ENCODE results near the gene MXD4.
A peak's percentile ranks its signal among the peaks of the same experiment; 100 is the strongest.
"Not testable (repeated sequence)": the region's sequence is repeated elsewhere in the genome, so short reads cannot be mapped to it uniquely, and the experiment has no call there.

The MXD4 gene

GRCh38 chr4:2291705-2292645 lies 30.1 kb upstream of the MXD4 start:
- DNase-seq: no peak

GRCh38 chr4:2290974-2291704 lies 29.2 kb upstream of the MXD4 start:
- peak; percentile 25 for DNase-seq

GRCh38 chr4:2290488-2290887 lies 28.6 kb upstream of the MXD4 start:
- DNase-seq: no peak

- no peak for DNase-seq
These were observed 28.0 kb upstream of the MXD4 start for GRCh38 chr4:2289955-2290333.

- no peak for DNase-seq
These were observed 27.5 kb upstream of the MXD4 start for GRCh38 chr4:2289311-2289954.

- DNase-seq: no peak
These were observed 26.2 kb upstream of the MXD4 start for GRCh38 chr4:2288051-2288541.

GRCh38 chr4:2287594-2287915 lies 25.6 kb upstream of the MXD4 start:
- no peak for DNase-seq

- DNase-seq: no peak
These were observed 25.1 kb upstream of the MXD4 start for GRCh38 chr4:2286904-2287593.

GRCh38 chr4:2285613-2286381 lies 23.9 kb upstream of the MXD4 start:
- no peak for DNase-seq

- DNase-seq: no peak
These were observed 23.2 kb upstream of the MXD4 start for GRCh38 chr4:2284934-2285612.

- DNase-seq: no peak
These were observed 22.4 kb upstream of the MXD4 start for GRCh38 chr4:2284161-2284933.

GRCh38 chr4:2283199-2283711 lies 21.3 kb upstream of the MXD4 start:
- no peak for DNase-seq

- DNase-seq: peak; percentile 39
These were observed 19.9 kb upstream of the MXD4 start for GRCh38 chr4:2281575-2282343.

- DNase-seq: no peak
These were observed 18.8 kb upstream of the MXD4 start for GRCh38 chr4:2280531-2281300.

- no peak for DNase-seq
These were observed 16.0 kb upstream of the MXD4 start for GRCh38 chr4:2277956-2278355.

GRCh38 chr4:2276581-2277325 lies 14.8 kb upstream of the MXD4 start:
- DNase-seq: no peak

GRCh38 chr4:2275546-2276251 lies 13.8 kb upstream of the MXD4 start:
- no peak for DNase-seq

- not testable (repeated sequence) for DNase-seq
These were observed 13.1 kb upstream of the MXD4 start for GRCh38 chr4:2275044-2275397.
